Transverse colon (tissue), 4 donors: ENCODE data around the gene LGALS12. TPM values are rescaled to one million over a fixed set of nuclear protein-coding genes. Genes with fewer than 3 reads are reported as not detected.

Source experiments
- DNase-seq: peaks from one replicate; pipeline ENCODE4 v3.0.0-alpha.2; 2019
- H3K27ac ChIP-seq, 4 donors: fragments of 200-600 bp; sonication (generic); 2 replicates each; pipeline ENCODE4 v1.5.1; 2016 to 2018; ENCODE audit warnings: inconsistent platforms in 4 of 4
- H3K27me3 ChIP-seq: fragments of 200-600 bp; sonication (generic); 2 replicates; pipeline ENCODE4 v1.5.1; 2017; ENCODE audit warnings: inconsistent platforms
- H3K36me3 ChIP-seq, 4 donors: fragments of 200-600 bp; sonication (generic); 2 replicates each; pipeline ENCODE4 v1.5.1; 2017 to 2019; ENCODE audit warnings: inconsistent platforms in 4 of 4
- H3K4me1 ChIP-seq, 4 donors: fragments of 200-600 bp; sonication (generic); 2 replicates each; pipeline ENCODE4 v1.5.1; 2017 to 2020; ENCODE audit warnings: inconsistent platforms in 4 of 4
- H3K4me3 ChIP-seq, 4 donors: fragments of 200-600 bp; sonication (generic); 1 replicate in 1 of 4; 2 replicates in 3 of 4; pipeline versions ENCODE4 v1.5.1 to v1.6.1; 2017 to 2019; ENCODE audit warnings: inconsistent platforms in 4 of 4
- H3K9me3 ChIP-seq, 2 donors: fragments of 200-600 bp; sonication (generic); 2 replicates each; pipeline ENCODE4 v1.5.1; 2017 to 2019; ENCODE audit warnings: inconsistent platforms in 2 of 2
- EP300 ChIP-seq: sonication (generic); formaldehyde crosslinking; IDR thresholded peaks from one replicate; pipeline ENCODE4 v1.6.1; 2017; ENCODE audit warnings: antibody characterized with exemption, low read depth
- POLR2A ChIP-seq: fragments of 450-650 bp; IDR thresholded peaks from one replicate; pipeline ENCODE4 v1.6.1; 2016; ENCODE audit warnings: antibody characterized with exemption, mild to moderate bottlenecking, moderate library complexity
- POLR2AphosphoS5 ChIP-seq, 3 donors: sonication (generic); formaldehyde crosslinking; IDR thresholded peaks; one replicate each; pipeline ENCODE4 v1.6.1; 2016; ENCODE audit warnings: antibody characterized with exemption in 3 of 3
- WGBS, 2 donors: methylation state at CpG; one replicate each; pipeline ENCODE4 v1.1.5; 2018; ENCODE audit warnings: low coverage in 1 of 2; 5-methylcytosine and 5-hydroxymethylcytosine counted together
- in situ Hi-C, 4 donors: fragments of 200-750 bp; cut with MboI; loops; one replicate each; pipeline versions ENCODE4 v1.15.0 to v1.15.1; 2017; ENCODE audit warnings: low sequenced_read_pairs in 3 of 4, low pct_ligation_motif_present in 1 of 4, low pct_unique_long_range_greater_than_20kb in 1 of 4
- intact Hi-C: fragments of 100-400 bp; cut with DNase I; formaldehyde crosslinking; loops from one replicate; pipeline ENCODE4 v1.15.1; 2023; ENCODE audit warnings: low total_unique reads
- total RNA-seq, 4 donors: library from RNA; depleted of rRNA; stranded (reverse); fragments of >200 nt; gene quantifications; one replicate each; pipeline ENCODE4 v1.1.0, GENCODE V29; 2016
- TF ChIP-seq, protein P1 (sequence below), 5 experiments: fragments of 200-600 bp in 3 of 5; fragments of 450-650 bp in 2 of 5; sonication (generic) in 3 of 5; IDR thresholded peaks; 1 replicate in 2 of 5; 2 replicates in 3 of 5; pipeline ENCODE4 v1.5.1; 2016 to 2017; ENCODE audit warnings: antibody characterized with exemption in 5 of 5, inconsistent platforms in 3 of 5, mild to moderate bottlenecking in 2 of 5, moderate library complexity in 1 of 5

The LGALS12 gene
- total RNA-seq, 4 donors from 2014 or later: 0.64 TPM; not detected in 3

DNA sequence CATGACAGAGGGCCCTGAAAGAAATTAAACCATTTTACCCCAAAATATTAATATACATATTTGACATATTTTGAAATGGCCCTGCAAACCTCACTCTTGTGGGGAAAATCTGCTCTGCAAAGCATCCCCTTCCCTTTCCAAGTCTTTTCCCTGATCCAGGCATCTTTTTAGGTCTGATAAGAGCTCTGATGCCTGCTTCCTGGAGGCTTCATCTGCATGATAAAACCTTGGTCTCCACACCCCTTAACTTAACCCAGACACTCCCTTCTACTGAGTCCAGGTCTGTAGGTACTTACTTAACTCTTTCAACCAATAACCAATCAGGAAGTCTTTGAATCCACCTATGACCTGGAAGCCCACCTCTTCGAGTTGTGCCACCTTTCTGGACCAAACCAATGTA, 1.8 kb upstream of the LGALS12 start:
- WGBS, 2 donors: 70 to 100% methylated on average over 1 of the region's 1 CpG
- Histone ChIP-seq H3K4me3 (no peak overlapping the region), H3K27me3 (no peaks in the 10 kb centered on the region), H3K4me1 (no peaks in the 10 kb centered on the region), H3K27ac (no peak overlapping the region), H3K36me3 (no peaks in the 10 kb centered on the region), H3K9me3 (peaks cover 4 to 10% of the 10 kb centered on the region in 2 donors)
- TF ChIP-seq POLR2A: no peak
- TF ChIP-seq, protein P1, sequence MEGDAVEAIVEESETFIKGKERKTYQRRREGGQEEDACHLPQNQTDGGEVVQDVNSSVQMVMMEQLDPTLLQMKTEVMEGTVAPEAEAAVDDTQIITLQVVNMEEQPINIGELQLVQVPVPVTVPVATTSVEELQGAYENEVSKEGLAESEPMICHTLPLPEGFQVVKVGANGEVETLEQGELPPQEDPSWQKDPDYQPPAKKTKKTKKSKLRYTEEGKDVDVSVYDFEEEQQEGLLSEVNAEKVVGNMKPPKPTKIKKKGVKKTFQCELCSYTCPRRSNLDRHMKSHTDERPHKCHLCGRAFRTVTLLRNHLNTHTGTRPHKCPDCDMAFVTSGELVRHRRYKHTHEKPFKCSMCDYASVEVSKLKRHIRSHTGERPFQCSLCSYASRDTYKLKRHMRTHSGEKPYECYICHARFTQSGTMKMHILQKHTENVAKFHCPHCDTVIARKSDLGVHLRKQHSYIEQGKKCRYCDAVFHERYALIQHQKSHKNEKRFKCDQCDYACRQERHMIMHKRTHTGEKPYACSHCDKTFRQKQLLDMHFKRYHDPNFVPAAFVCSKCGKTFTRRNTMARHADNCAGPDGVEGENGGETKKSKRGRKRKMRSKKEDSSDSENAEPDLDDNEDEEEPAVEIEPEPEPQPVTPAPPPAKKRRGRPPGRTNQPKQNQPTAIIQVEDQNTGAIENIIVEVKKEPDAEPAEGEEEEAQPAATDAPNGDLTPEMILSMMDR (IDR thresholded peaks at IDR 0.05): no peak
- no peak for TF ChIP-seq EP300
- TF ChIP-seq POLR2AphosphoS5 (IDR thresholded peaks at IDR 0.05): no peak
- intact Hi-C loops: no loop called here
- no peak for DNase-seq
- in situ Hi-C loops: no loop called here

DNA sequence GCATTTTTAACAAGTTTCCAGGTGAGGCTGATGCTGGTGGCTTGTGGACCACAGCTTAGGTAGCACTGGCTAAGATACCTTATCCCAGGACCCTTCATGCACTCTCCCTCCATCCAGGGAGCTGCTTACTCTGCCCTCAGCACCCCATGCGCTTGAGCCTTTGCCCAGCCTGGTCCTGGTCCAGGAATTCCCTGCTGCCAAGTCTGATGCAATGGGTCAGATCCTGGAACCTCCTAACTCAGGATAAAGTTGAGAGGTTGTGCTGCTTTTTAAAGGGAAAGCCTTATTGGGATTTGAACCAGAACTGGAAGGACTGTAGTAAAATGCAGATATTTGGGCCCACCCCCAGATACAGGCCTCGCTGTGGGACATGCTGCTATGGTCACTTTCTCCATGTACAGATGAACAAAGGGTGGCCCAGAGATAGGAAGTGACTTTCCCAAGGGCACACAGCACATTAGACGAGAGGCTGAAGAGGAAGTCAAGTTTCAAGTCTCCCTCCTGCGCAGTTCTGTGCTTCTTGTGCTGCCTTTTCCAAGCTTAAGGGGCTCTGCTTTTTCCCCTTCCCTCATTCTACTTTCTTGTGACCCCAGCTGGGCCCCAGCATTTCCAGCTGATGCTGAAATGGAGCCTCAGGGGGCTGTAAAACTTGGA, 824 bp upstream of the LGALS12 start:
- no peak overlapping the region for H3K27ac ChIP-seq
- in situ Hi-C loops: no loop called here
- H3K27me3 ChIP-seq: no peaks in the 10 kb centered on the region
- peaks cover 0 to 1% of the 10 kb centered on the region in 2 donors for H3K9me3 ChIP-seq
- TF ChIP-seq EP300 (no peak), POLR2A (no peak), POLR2AphosphoS5 (IDR thresholded peaks at IDR 0.05) (no peak)
- TF ChIP-seq, protein P1 (IDR thresholded peaks at IDR 0.05): no peak
- H3K4me1 ChIP-seq: no peaks in the 10 kb centered on the region
- DNase-seq: no peak
- no peaks in the 10 kb centered on the region for H3K36me3 ChIP-seq
- 73 to 81% methylated on average over 2 to 4 of the region's 4 CpGs for WGBS, 2 donors
- no peak overlapping the region for H3K4me3 ChIP-seq
- intact Hi-C loops: no loop called here

GRCh38 chr11:63506876-63507275, 992 bp downstream of the LGALS12 start:
- WGBS, 2 donors: 95% methylated on average over 2 of the region's 2 CpGs; no CpG with 5 or more reads in 1 of the 2 donors

DNA sequence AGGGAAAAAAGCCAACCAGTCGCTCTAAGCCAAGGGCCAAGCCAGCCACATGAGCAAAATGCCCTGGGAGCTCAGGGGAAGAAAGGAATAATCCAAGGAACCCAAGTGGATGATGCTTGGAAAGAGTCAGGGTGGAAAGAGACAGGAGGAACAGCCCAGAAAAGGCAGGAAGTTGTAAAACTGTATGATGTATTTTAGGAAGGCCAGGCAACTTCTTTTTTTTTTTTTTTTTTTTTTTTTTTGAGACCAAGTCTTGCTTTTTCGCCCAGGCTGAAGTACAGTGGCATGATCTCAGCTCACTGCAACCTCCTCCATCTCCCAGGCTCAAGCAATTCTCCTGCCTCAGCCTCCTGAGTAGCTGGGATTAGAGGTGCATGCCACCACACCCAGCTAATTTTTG, 1.6 kb downstream of the LGALS12 start:
- 80 to 100% methylated on average over 1 to 2 of the region's 2 CpGs for WGBS, 2 donors
- no peak overlapping the region for H3K4me3 ChIP-seq
- no peaks in the 10 kb centered on the region for H3K36me3 ChIP-seq
- intact Hi-C loops: no loop called here
- no peaks in the 10 kb centered on the region for H3K27me3 ChIP-seq
- no peak overlapping the region for H3K27ac ChIP-seq
- no peaks in the 10 kb centered on the region for H3K9me3 ChIP-seq
- TF ChIP-seq POLR2AphosphoS5 (IDR thresholded peaks at IDR 0.05) (no peak), POLR2A (no peak), EP300 (no peak)
- TF ChIP-seq, protein P1 (IDR thresholded peaks at IDR 0.05): no peak
- no peak for DNase-seq
- no peaks in the 10 kb centered on the region for H3K4me1 ChIP-seq
- in situ Hi-C loops: no loop called here

More at GRCh38 chr11:63506876-63507275, 992 bp downstream of the LGALS12 start:
- no peak for TF ChIP-seq EP300
- no peak for TF ChIP-seq POLR2A
- TF ChIP-seq, protein P1 (IDR thresholded peaks at IDR 0.05): no peak
- TF ChIP-seq POLR2AphosphoS5 (IDR thresholded peaks at IDR 0.05): no peak
- Histone ChIP-seq H3K9me3 (no peaks in the 10 kb centered on the region), H3K27ac (no peak overlapping the region), H3K4me3 (no peak overlapping the region), H3K36me3 (no peaks in the 10 kb centered on the region), H3K27me3 (no peaks in the 10 kb centered on the region), H3K4me1 (no peaks in the 10 kb centered on the region)
- in situ Hi-C loops (no loop called here), intact Hi-C loops (no loop called here)
- DNase-seq: no peak
